ENCODE measurements around the gene C10orf105. TPM values are rescaled to one million over a fixed set of nuclear protein-coding genes. Genes with fewer than 3 reads are reported as not detected.

C10orf105 gene
- total and polyA plus RNA-seq, 4 donors = 0.36 to 0.42 TPM; not detected in 2

DNA sequence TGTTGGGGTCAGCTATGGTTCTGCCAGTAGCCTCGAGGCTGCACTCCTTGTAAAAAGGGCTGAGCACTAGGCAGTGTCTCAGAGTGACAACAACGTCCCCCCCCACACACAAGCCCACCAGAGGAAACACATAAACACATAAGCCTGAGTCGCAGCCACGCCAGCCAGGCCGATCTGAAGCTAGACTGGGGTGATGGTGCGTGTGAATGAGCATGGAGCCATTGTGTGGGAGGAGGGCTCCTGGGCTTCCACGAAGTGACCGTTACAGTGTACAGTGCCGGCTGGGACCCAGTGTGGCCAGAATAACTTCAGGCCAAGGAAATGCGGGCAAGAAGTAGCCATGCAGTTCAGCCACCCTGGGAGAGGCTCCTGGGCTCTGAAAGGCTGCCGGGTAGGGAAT lies 3.7 kb upstream of the C10orf105 start:
- ATAC-seq (ENCODE audit: low FRiP score) (no peak), DNase-seq (no peak)
- Histone ChIP-seq H3K36me3 (ENCODE audit: control insufficient read depth in 1 of 2, insufficient read depth in 2 of 2, low read length in 1 of 2) (no peaks in the 10 kb centered on the region), H3K4me1 (ENCODE audit: control insufficient read depth in 1 of 2, insufficient read depth in 2 of 2, low read length in 2 of 2) (no peaks in the 10 kb centered on the region), H3K9me3 (ENCODE audit: control insufficient read depth, low read length) (no peaks in the 10 kb centered on the region), H3K27me3 (ENCODE audit: control insufficient read depth in 1 of 2, insufficient read depth in 2 of 2, low read length in 1 of 2) (no peaks in the 10 kb centered on the region), H3K4me3 (ENCODE audit: low read length in 2 of 2) (no peak overlapping the region), H3K27ac (ENCODE audit: low read depth in 1 of 2, low read length in 2 of 2) (no peak overlapping the region)
- WGBS, 2 donors = 96 to 97% methylated on average over 11 of the region's 11 CpGs
- intact Hi-C loops (cut with DNase I) = no loop called here

DNA sequence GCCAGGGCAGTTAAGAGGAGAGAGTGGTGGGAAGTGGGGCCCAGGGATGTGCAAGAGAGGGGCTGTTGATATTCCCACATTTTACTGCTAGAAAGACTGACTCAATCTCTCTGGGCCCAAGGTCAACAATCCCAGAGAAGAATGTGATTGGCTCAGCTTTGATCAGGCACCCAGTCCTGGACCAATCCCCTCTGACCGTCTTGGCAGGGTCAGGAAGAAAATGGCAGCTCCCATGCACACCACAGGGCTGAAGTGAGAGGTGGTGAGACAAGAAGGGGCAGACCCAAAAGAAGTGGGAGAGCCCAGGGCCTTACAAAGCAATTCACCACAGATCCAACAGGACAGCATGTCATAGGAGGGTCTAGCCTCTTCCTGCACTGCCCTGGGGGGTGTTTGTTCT lies 3.3 kb upstream of the C10orf105 start:
- no peaks in the 10 kb centered on the region for H3K4me1 ChIP-seq (ENCODE audit: control insufficient read depth in 1 of 2, insufficient read depth in 2 of 2, low read length in 2 of 2)
- no peaks in the 10 kb centered on the region for H3K36me3 ChIP-seq (ENCODE audit: control insufficient read depth in 1 of 2, insufficient read depth in 2 of 2, low read length in 1 of 2)
- H3K27ac ChIP-seq (ENCODE audit: low read depth in 1 of 2, low read length in 2 of 2) = no peak overlapping the region
- H3K9me3 ChIP-seq (ENCODE audit: control insufficient read depth, low read length) = no peaks in the 10 kb centered on the region
- DNase-seq (no peak), ATAC-seq (ENCODE audit: low FRiP score) (no peak)
- intact Hi-C loops (cut with DNase I) = no loop called here
- WGBS, 2 donors = 85 to 91% methylated on average over 1 of the region's 1 CpG
- H3K4me3 ChIP-seq (ENCODE audit: low read length in 2 of 2) = no peak overlapping the region
- no peaks in the 10 kb centered on the region for H3K27me3 ChIP-seq (ENCODE audit: control insufficient read depth in 1 of 2, insufficient read depth in 2 of 2, low read length in 1 of 2)

DNA sequence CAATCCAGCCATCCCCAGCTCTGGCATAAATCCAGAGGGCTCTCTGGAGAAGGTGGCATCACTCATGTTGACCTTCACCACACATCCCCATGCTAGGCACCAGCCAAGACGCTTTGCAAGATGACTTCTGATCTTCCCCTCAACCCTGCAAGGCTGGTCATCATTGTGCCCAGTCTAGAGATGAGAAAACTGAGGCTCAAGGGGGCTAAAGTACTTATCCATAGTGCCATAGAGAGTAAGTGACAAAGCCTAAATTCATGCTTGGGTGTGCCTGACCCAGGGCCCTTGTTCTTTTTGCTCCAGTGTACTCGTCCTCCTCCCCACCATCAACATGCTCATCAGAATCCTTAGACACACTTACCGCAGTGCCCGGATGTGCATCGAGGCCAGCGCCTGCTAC lies 1.7 kb upstream of the C10orf105 start:
- WGBS, 2 donors = 96 to 98% methylated on average over 6 of the region's 6 CpGs
- ATAC-seq (ENCODE audit: low FRiP score) (no peak), DNase-seq (no peak)
- Histone ChIP-seq H3K36me3 (ENCODE audit: control insufficient read depth in 1 of 2, insufficient read depth in 2 of 2, low read length in 1 of 2) (no peaks in the 10 kb centered on the region), H3K27me3 (ENCODE audit: control insufficient read depth in 1 of 2, insufficient read depth in 2 of 2, low read length in 1 of 2) (no peaks in the 10 kb centered on the region), H3K9me3 (ENCODE audit: control insufficient read depth, low read length) (no peaks in the 10 kb centered on the region), H3K4me1 (ENCODE audit: control insufficient read depth in 1 of 2, insufficient read depth in 2 of 2, low read length in 2 of 2) (no peaks in the 10 kb centered on the region), H3K4me3 (ENCODE audit: low read length in 2 of 2) (no peak overlapping the region), H3K27ac (ENCODE audit: low read depth in 1 of 2, low read length in 2 of 2) (no peak overlapping the region)
- intact Hi-C loops (cut with DNase I) = no loop called here

DNA sequence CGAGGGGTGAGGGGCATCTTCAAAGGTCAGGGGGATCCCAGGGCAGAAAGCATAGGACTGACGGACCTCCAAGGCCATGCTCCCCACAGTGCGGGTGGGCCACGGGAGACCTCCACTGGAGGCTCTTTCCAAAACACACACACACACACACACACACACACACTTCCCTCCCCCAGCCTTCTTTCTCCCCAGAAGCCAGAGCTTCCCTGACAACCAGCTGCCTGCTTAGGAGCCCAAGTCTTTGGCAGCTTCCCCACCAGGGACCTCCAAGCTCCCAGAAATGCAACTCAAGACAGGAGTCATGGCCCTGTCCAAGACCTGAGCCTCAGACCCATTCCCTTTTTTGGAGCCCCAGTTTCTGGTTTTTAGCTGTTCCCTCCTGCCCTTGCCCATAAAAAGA lies 710 bp upstream of the C10orf105 start:
- DNase-seq (no peak), ATAC-seq (ENCODE audit: low FRiP score) (no peak)
- intact Hi-C loops (cut with DNase I) = no loop called here
- Histone ChIP-seq H3K27ac (ENCODE audit: low read depth in 1 of 2, low read length in 2 of 2) (no peak overlapping the region), H3K36me3 (ENCODE audit: control insufficient read depth in 1 of 2, insufficient read depth in 2 of 2, low read length in 1 of 2) (no peaks in the 10 kb centered on the region), H3K4me3 (ENCODE audit: low read length in 2 of 2) (no peak overlapping the region), H3K9me3 (ENCODE audit: control insufficient read depth, low read length) (no peaks in the 10 kb centered on the region), H3K27me3 (ENCODE audit: control insufficient read depth in 1 of 2, insufficient read depth in 2 of 2, low read length in 1 of 2) (no peaks in the 10 kb centered on the region), H3K4me1 (ENCODE audit: control insufficient read depth in 1 of 2, insufficient read depth in 2 of 2, low read length in 2 of 2) (no peaks in the 10 kb centered on the region)
- WGBS, 2 donors = 82 to 91% methylated on average over 4 of the region's 4 CpGs

DNA sequence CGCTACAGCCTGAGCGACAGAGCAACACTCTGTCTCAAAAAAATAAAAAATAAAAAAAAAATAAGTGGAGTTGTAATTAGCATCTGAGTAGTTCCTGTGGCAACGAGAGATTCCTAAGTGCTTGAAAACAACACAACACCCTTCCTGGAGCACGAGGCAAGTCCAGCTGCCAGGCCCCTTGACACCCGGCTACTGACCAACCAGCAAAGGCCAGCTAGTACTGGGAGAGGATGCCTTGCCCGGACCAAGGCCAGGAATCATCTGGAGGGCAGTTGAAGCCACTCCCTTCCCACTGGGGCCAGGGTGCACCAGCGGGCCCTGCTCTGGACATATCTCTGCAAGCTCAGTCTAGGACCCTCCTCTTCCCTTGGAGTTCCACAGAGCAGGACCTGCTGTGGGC lies 536 bp downstream of the C10orf105 start:
- 89 to 90% methylated on average over 7 of the region's 7 CpGs for WGBS, 2 donors

DNA sequence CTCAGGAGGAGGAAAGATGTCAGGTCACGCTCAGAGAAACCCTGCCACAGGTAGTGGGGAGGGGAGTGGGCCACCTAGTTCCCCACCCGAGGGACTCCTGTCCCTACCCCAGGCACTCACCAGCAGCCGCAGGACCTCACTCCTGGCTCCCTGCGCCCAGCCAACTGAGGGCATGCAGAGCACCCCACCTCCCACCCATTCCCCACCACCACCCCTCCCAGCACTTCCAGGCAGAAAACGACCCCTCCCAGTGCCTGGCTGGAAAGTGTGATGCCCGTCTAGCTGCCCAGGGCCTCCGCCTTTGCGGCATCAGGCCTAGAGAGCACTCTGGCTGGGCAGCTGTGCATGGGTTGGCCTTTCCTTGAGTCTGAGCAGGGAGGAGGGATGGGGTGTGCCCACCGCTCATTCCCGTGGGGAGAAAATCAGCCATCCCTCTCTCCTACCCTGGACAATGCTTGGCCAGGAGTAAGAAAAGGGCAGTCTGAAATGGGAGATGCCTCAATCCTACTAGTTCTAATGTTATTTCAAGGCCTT lies 1.3 kb downstream of the C10orf105 start:
- Histone ChIP-seq H3K27ac (ENCODE audit: low read depth in 1 of 2, low read length in 2 of 2) (no peak overlapping the region), H3K4me1 (ENCODE audit: control insufficient read depth in 1 of 2, insufficient read depth in 2 of 2, low read length in 2 of 2) (no peaks in the 10 kb centered on the region), H3K27me3 (ENCODE audit: control insufficient read depth in 1 of 2, insufficient read depth in 2 of 2, low read length in 1 of 2) (no peaks in the 10 kb centered on the region), H3K36me3 (ENCODE audit: control insufficient read depth in 1 of 2, insufficient read depth in 2 of 2, low read length in 1 of 2) (no peaks in the 10 kb centered on the region), H3K4me3 (ENCODE audit: low read length in 2 of 2) (no peak overlapping the region), H3K9me3 (ENCODE audit: control insufficient read depth, low read length) (no peaks in the 10 kb centered on the region)
- intact Hi-C loops (cut with DNase I) = no loop called here
- ATAC-seq (ENCODE audit: low FRiP score) (no peak), DNase-seq (peak in 1 of 2 donors; percentile 46)
- WGBS, 2 donors = 61 to 63% methylated on average over 10 of the region's 10 CpGs

More for the DNA sequence above, 536 bp downstream of the C10orf105 start:
- no peaks in the 10 kb centered on the region for H3K36me3 ChIP-seq (ENCODE audit: control insufficient read depth in 1 of 2, insufficient read depth in 2 of 2, low read length in 1 of 2)
- ATAC-seq (ENCODE audit: low FRiP score) (peak; percentile 70), DNase-seq (peak in 1 of 2 donors; percentile 61)
- no peak overlapping the region for H3K27ac ChIP-seq (ENCODE audit: low read depth in 1 of 2, low read length in 2 of 2)
- intact Hi-C loops (cut with DNase I) = no loop called here
- H3K4me1 ChIP-seq (ENCODE audit: control insufficient read depth in 1 of 2, insufficient read depth in 2 of 2, low read length in 2 of 2) = no peaks in the 10 kb centered on the region
- no peaks in the 10 kb centered on the region for H3K27me3 ChIP-seq (ENCODE audit: control insufficient read depth in 1 of 2, insufficient read depth in 2 of 2, low read length in 1 of 2)
- no peak overlapping the region for H3K4me3 ChIP-seq (ENCODE audit: low read length in 2 of 2)
- no peaks in the 10 kb centered on the region for H3K9me3 ChIP-seq (ENCODE audit: control insufficient read depth, low read length)

DNA sequence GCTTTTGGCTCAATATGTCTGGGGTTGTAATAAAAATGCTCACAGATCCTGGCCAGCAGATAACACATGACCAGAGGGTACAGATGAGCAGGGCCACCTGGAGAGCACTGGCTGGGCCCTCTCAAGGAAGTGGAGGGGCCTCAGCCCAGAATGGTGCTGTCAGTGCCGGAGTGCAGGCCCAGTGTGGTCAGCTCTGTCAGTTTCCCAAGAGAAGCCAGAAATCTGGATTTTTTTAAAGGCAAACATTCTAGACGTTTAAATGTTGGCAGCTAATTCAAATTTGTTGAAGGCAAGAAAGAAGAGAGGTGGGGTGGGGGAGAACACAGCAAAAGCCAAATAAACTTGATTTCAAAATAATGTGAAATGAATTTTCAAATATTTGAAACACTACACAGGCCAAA lies 2.0 kb downstream of the C10orf105 start:
- Histone ChIP-seq H3K9me3 (ENCODE audit: control insufficient read depth, low read length) (no peaks in the 10 kb centered on the region), H3K27ac (ENCODE audit: low read depth in 1 of 2, low read length in 2 of 2) (no peak overlapping the region), H3K27me3 (ENCODE audit: control insufficient read depth in 1 of 2, insufficient read depth in 2 of 2, low read length in 1 of 2) (no peaks in the 10 kb centered on the region), H3K36me3 (ENCODE audit: control insufficient read depth in 1 of 2, insufficient read depth in 2 of 2, low read length in 1 of 2) (no peaks in the 10 kb centered on the region), H3K4me1 (ENCODE audit: control insufficient read depth in 1 of 2, insufficient read depth in 2 of 2, low read length in 2 of 2) (no peaks in the 10 kb centered on the region), H3K4me3 (ENCODE audit: low read length in 2 of 2) (no peak overlapping the region)
- intact Hi-C loops (cut with DNase I) = no loop called here
- 9 to 13% methylated on average over 2 of the region's 2 CpGs for WGBS, 2 donors
- ATAC-seq (ENCODE audit: low FRiP score) (no peak), DNase-seq (no peak)

DNA sequence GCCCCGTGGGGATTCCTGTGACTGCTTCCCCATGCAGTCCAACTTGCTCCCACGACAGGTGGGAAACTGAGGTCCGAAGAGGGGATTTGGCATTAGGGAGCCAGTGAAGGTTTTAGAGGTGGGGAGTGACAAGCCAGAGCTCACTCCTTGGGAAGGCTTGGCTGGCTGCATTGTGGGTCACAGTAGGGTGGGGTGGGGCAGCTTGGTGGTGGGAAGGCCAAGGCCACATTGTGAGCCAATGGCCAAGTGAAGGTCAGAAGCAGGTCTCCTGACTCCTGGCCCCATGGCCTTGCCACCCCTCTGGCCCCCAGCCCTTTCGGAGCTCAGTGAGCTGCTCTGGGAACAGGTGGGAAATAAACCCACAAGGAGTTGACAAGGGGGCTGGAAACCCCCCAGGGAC lies 2.5 kb downstream of the C10orf105 start:
- H3K9me3 ChIP-seq (ENCODE audit: control insufficient read depth, low read length) = no peaks in the 10 kb centered on the region
- intact Hi-C loops (cut with DNase I) = no loop called here
- ATAC-seq (ENCODE audit: low FRiP score) = no peak
- DNase-seq = no peak
- no peaks in the 10 kb centered on the region for H3K36me3 ChIP-seq (ENCODE audit: control insufficient read depth in 1 of 2, insufficient read depth in 2 of 2, low read length in 1 of 2)
- H3K4me3 ChIP-seq (ENCODE audit: low read length in 2 of 2) = no peak overlapping the region
- H3K27me3 ChIP-seq (ENCODE audit: control insufficient read depth in 1 of 2, insufficient read depth in 2 of 2, low read length in 1 of 2) = no peaks in the 10 kb centered on the region
- WGBS, 2 donors = 92 to 93% methylated on average over 4 of the region's 4 CpGs
- H3K4me1 ChIP-seq (ENCODE audit: control insufficient read depth in 1 of 2, insufficient read depth in 2 of 2, low read length in 2 of 2) = no peaks in the 10 kb centered on the region
- H3K27ac ChIP-seq (ENCODE audit: low read depth in 1 of 2, low read length in 2 of 2) = no peak overlapping the region

DNA sequence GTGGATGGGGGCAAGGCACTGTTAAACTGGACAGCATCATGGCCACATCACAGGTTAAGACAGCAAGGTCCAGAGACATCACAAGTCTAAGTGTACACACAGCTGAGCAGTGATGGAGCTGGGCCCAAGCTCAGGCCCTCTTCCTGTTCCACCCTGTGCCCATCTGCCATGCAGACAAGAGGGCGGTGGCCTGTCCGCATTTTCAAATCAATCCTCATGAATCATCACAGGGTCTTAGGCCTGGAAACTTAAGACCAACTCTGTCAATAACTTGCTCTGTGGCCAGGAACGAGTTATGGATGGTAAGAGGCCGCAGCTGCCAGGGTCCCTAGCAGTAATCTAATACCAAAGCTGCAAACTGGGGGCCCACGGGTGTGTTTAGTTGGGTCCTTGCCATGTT lies 3.2 kb downstream of the C10orf105 start:
- no peaks in the 10 kb centered on the region for H3K27me3 ChIP-seq (ENCODE audit: control insufficient read depth in 1 of 2, insufficient read depth in 2 of 2, low read length in 1 of 2)
- DNase-seq (no peak), ATAC-seq (ENCODE audit: low FRiP score) (no peak)
- WGBS, 2 donors = 89 to 90% methylated on average over 5 of the region's 5 CpGs
- H3K36me3 ChIP-seq (ENCODE audit: control insufficient read depth in 1 of 2, insufficient read depth in 2 of 2, low read length in 1 of 2) = no peaks in the 10 kb centered on the region
- no peak overlapping the region for H3K4me3 ChIP-seq (ENCODE audit: low read length in 2 of 2)
- no peaks in the 10 kb centered on the region for H3K9me3 ChIP-seq (ENCODE audit: control insufficient read depth, low read length)
- H3K27ac ChIP-seq (ENCODE audit: low read depth in 1 of 2, low read length in 2 of 2) = no peak overlapping the region
- intact Hi-C loops (cut with DNase I) = no loop called here
- H3K4me1 ChIP-seq (ENCODE audit: control insufficient read depth in 1 of 2, insufficient read depth in 2 of 2, low read length in 2 of 2) = no peaks in the 10 kb centered on the region
